Renal cortical epithelial cell (primary cell): ENCODE data around the gene PTGER1. TPM values are rescaled to one million over a fixed set of nuclear protein-coding genes. Genes with fewer than 3 reads are reported as not detected.

Source experiments
- DNase-seq: peaks from one replicate; pipeline ENCODE4 v3.0.0-alpha.2; 2011; ENCODE audit warnings: low read depth
- total RNA-seq: library from RNA; depleted of rRNA; stranded (reverse); fragments of >200 nt; gene quantifications from 2 replicates; pipeline ENCODE4 v1.2.3, GENCODE V29; 2014

Gene PTGER1
- total RNA-seq, 1 donor from 2014 or later, result 0.85 TPM

DNA sequence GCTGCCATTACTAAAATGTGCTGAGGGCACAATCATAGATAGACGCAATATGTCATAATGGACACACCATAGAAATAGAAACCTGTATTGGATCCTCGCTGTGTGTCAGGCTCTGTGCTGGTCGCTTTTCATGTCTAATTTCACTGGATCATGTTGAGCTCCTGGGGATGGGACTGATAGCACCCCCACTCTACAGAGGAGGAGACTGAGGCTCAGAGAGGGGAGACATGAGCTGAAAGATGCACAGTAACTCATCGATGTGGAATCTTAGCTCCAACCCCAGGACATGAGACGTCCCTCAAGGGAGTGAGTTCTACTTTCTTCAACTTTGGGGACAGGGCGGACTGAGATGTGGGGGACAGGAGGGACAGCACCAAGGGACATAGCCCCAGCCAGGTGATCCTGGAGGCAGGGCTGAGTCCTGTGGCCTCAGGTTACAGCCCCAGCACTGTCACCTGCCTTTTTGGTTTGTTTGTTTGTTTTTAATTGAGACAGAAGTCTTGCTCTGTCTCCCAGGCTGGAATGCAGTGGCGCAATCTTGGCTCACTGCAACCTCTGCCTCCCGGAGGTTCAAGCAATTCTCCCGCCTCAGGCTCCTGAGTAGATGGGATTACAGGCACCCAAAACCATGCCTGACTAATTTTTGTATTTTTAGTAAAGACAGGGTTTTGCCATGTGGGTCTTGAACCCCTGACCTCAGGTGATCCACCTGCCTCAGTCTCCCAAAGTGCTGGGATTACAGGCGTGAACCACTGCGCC lies 27.4 kb upstream of the PTGER1 start:
- peak; percentile 69 for DNase-seq

- no peak for DNase-seq
Measured at GRCh38 chr19:14497228-14497921, 22.2 kb upstream of the PTGER1 start.

DNA sequence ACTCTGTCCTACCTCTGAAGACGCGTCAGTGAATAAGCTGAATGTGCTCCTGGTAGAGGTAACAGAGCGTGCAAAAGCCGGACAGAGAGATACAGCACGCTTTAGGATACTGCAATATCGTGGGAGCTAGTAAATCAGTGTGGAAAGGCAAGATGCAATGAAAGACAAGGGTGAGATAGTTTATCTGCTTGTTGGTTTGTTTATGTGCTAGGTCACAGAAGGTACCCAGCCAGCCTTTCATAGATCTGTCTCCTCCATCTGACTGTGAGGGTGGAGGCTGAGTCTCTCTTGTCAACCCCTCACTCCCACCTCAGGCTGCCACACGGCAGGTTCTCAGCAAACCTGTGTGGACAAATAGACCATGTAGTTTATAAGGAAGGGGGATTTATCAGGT lies 21.7 kb upstream of the PTGER1 start:
- peak; percentile 64 for DNase-seq

- peak; percentile 92 for DNase-seq
Measured at GRCh38 chr19:14496029-14496833, 21.1 kb upstream of the PTGER1 start, which contains the start of gene GIPC1. Gene GIPC1, minus strand, starts transcription at chr19:14496127. Its CDS starts 13,151 bp downstream, at chr19:14482976.

DNA sequence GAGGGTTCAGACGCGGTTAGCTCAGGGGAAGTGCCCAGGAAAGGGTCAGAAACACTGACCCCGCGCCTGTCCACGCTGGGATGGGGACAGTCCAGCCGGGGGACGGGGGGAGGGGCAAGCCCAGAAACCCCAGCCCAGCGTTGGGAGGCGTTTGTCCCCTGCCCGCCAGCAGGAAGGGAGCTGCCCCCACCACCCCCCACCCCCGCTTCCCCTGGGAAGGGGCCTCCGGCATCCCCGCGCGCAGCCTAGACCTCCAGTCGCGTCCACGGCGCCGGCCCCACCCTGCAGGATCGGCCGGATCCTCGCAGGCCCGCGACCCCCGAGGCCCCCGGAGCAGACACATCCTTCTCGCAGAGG lies 20.5 kb upstream of the PTGER1 start:
- DNase-seq, result no peak

- DNase-seq, result no peak
Measured at GRCh38 chr19:14494910-14495671, 19.9 kb upstream of the PTGER1 start.

DNA sequence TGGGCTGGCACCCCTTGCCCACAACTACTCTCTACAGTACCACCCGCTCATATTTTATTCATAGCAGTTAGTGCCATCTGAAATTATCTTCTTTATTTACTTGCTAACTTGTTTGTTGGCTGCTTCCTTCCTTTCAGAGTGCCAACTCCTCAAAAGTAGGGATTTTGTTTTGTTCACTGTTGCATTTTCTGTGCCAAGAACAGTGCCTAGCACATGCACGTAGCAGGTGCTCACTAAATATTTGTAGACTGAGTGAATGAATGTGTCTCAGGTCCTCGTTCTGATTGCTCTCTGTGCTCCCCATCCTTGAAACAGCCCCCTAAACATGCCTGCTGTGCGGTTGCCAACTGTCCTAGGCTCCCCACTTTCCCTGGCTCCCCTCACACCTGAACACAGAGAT lies 19.3 kb upstream of the PTGER1 start:
- no peak for DNase-seq

DNA sequence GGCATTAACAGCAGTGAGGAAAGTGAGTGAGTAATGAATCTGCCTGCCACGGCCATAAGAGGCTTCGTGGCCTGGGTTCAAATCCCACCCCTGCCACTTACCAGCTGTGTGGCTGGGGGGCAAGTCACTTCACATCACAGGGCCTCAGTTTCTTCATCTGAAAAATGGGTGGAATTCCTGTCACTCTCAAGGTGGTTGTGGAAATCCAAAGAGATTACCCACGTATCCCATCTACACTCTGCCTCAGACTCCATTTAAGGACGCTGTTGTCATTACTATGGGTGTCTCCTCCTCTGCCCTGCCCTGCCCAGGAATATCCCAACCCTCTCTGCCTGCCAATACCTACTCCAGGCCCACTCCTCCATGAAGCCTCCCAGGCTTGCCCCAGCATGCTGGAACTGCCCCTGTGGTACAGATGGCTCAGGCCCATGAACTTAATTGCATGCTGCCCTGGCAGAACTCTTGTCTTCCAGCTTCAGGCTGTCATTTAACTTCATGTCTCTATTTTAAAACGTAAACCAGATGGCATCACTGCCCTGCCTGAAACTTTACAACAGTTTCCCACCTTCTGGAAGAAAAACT lies 17.7 kb upstream of the PTGER1 start:
- no peak for DNase-seq

- no peak for DNase-seq
Measured at GRCh38 chr19:14487370-14488125, 12.4 kb upstream of the PTGER1 start.

GRCh38 chr19:14482172-14482941 lies 7.2 kb upstream of the PTGER1 start:
- no peak for DNase-seq

DNA sequence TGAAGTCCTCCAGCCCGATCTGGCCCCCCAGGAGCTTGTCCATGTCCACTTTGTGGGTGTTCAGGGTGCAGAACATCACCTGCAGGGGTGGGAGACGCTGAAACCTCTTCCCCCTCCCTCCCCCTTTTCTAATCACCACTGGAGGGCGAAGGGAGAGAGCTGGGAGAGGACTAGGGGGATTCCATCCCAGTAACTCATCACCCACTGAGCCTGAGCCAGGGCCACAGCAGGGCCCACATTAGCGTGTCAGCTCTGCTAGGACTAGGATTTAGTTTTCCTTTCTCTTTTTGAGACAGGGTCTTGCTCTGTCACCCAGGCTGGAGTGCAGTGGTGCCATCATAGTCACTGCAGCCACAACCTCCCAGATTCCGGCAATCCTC lies 5.5 kb upstream of the PTGER1 start:
- no peak for DNase-seq

DNA sequence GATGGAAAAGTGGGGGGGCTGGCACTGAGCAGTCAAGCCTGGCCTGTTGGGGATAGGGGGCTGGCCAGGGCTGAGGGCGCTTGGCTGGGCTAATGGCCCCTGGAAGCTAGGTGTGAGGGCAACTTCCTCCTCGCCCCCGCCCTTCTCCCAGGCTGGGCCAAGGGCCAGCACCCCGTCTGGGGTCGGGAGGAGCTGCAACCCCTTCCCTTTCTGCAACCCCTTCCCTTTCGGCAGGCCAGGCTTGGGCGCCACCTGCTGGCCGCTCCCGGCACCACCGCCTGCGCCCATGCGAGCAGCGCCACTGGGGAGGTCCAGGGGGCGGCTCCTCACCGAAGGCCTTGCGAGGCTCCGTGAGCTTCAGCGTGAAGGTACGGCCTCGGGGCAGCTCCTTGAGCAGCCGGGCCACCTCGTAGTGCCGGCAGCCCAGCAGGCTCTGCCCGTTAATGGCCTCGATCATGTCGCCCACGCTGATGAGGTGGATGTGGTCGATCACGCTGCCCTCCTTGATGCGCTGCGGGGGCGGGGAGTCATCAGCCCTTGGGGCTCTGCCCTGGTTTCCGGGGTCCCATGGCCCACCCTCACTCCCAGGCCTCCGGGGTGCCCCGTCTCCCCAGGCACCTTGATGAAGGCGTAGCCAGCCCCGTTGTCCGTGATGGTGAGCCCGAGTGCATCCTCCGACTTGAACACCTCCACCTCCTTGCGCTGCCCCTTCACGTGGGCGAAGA lies 5.0 kb upstream of the PTGER1 start:
- DNase-seq, result peak; percentile 26

- DNase-seq, result no peak
Measured at GRCh38 chr19:14479309-14479974, 4.3 kb upstream of the PTGER1 start.

GRCh38 chr19:14478113-14478545 lies 3.0 kb upstream of the PTGER1 start:
- no peak for DNase-seq

DNA sequence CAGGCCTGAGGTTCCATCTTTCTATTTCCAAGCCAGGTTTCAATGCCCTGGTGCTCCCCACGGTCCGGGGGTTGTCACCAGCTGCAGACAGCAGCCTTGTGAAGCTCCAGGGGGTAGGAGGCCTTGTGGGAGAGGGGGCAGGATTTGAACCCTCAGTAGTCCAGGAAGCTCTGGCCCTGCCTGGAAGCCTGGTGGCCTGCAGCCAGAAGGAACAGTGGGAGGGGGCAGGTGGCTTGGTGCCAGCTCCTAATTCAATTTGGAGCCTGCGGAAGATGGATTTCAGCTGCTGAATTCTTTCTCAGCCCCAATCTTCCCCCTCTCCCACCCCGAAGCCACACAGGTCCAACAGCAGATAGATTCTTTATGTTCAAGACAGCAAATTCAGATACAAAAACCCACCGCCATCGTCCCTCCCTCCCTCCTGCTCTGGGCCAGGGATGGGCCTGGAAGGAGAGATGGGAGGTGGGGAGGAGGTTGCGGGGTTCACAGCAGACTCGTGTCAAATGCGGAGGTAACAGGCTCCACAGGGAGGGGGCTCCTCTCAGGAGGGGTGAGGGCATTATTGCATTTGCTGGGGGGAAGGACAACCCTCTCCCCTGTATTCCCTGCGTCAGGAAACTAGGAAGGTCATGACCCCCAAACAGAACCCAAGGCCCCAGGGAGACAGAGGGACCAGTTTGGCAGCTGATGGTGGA lies 2.4 kb upstream of the PTGER1 start:
- DNase-seq, result no peak

- DNase-seq, result peak; percentile 45
Measured at GRCh38 chr19:14476673-14477401, 1.7 kb upstream of the PTGER1 start.

DNA sequence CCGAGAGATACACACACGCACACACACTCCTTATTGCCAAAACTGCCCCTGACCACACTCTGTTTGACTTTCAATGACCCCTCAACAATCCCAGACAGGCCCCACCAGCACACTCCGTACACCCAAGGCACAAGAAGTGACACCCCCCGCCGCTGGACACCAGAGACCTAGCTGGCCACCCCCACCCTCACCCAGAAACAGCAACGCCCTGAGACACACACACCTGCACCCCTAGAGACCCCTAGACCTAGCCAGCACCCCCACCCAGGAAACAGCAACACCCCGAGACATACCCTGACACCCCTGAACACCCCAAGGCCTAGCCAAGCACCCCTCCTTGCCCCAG lies 1.1 kb upstream of the PTGER1 start:
- no peak for DNase-seq
